ENCODE measurements around the gene TRPM1. TPM values are rescaled to one million over a fixed set of nuclear protein-coding genes. Genes with fewer than 3 reads are reported as not detected.

The TRPM1 gene
- total RNA-seq, 4 donors from 2014 or later = not detected

DNA sequence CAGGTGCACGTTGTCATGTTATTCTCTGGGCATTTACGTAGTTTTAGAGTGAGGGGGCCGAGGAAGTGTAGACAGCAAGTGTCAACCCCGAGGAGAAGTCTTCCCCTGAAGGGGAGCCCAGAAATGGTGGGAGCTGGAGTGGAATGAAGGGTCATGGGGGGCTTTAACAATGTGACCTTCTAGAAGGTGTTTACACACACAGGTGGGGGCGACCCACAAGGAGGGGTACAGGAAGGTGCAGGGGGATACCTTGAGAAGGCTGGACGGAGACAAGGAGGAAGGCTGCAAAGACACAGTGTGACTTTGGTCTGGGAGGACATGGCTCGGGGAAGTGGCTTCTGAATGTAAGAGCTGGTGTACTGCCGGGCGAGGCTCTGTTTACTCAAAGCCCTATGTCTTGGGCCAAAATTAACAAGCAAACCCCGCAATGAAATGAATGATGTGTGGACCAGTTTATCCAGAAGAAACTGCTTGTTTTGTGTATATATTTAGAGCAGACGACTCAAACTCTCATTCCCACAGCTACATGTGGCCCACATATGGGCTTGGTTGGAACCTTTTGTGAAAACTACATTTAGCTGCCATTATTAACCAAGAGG lies 18.7 kb downstream of the TRPM1 start:
- no peaks in the 10 kb centered on the region for H3K9me3 ChIP-seq
- peaks cover 3 to 10% (median 7%) of the 10 kb centered on the region in 4 donors for H3K4me1 ChIP-seq
- H3K27ac ChIP-seq (replicated peaks in 1 of 4) = no peak overlapping the region
- intact Hi-C loops (cut with DNase I) = no loop called here
- H3K36me3 ChIP-seq = no peaks in the 10 kb centered on the region
- H3K4me3 ChIP-seq = no peak overlapping the region
- no peak for DNase-seq (ENCODE audit: extremely low spot score)
- H3K27me3 ChIP-seq = peaks cover 0 to 45% (median 0%) of the 10 kb centered on the region in 4 donors
- no peak for TF ChIP-seq POLR2AphosphoS5 (IDR thresholded peaks at IDR 0.05)
- no peak for TF ChIP-seq CTCF (IDR thresholded peaks at IDR 0.05)
- TF ChIP-seq EP300 (IDR thresholded peaks at IDR 0.05) = no peak
- TF ChIP-seq POLR2A (IDR thresholded peaks at IDR 0.05; ENCODE audit: low read depth) = no peak
- WGBS = 76% methylated on average over 11 of the region's 11 CpGs

DNA sequence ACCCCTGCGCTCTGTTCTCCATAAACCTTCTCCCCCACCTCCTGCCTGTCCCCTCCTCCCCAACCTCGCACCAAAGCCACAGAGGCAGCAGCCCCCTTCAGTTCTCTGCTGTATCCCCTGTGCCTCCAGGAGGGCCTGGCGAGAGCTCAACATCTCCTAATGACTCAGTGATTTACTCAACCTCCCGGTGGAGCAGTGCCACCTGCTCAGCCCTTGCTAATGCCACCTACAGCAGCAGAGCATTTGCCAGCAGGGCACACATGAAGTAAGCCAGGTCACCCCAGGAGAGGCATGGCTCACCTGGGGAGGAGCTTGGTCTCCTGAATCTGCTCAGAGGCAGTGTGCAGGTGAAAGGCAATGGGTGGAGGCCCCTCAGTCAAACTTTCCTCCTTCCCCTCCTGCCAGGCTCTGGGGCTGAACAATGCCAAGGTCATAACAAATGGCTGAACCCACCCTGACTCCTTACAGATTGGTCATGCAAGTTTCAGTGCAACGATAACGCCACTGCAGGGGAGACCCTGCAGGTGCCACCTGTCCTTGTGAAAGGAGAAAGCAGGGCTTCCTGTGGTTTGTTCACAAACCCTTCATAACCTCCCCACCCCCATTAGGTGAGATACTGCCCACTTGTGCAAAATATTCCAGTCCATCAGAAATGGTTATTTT lies 19.8 kb downstream of the TRPM1 start:
- Histone ChIP-seq H3K36me3 (no peaks in the 10 kb centered on the region), H3K27me3 (peaks cover 0 to 52% (median 0%) of the 10 kb centered on the region in 4 donors), H3K9me3 (no peaks in the 10 kb centered on the region), H3K4me3 (no peak overlapping the region), H3K4me1 (peaks cover 3 to 10% (median 7%) of the 10 kb centered on the region in 4 donors), H3K27ac (replicated peaks in 1 of 4) (no peak overlapping the region)
- 84% methylated on average over 6 of the region's 6 CpGs for WGBS
- DNase-seq (ENCODE audit: extremely low spot score) = no peak
- TF ChIP-seq POLR2AphosphoS5 (IDR thresholded peaks at IDR 0.05) = no peak
- TF ChIP-seq EP300 (IDR thresholded peaks at IDR 0.05) = no peak
- TF ChIP-seq CTCF (IDR thresholded peaks at IDR 0.05) = no peak
- TF ChIP-seq POLR2A (IDR thresholded peaks at IDR 0.05; ENCODE audit: low read depth) = no peak
- intact Hi-C loops (cut with DNase I) = no loop called here

- no peak for DNase-seq (ENCODE audit: extremely low spot score)
- 51% methylated on average over 11 of the region's 11 CpGs for WGBS
- intact Hi-C loops (cut with DNase I) = no loop called here
- no peak for TF ChIP-seq EP300 (IDR thresholded peaks at IDR 0.05)
- no peak for TF ChIP-seq POLR2AphosphoS5 (IDR thresholded peaks at IDR 0.05)
- no peak for TF ChIP-seq CTCF (IDR thresholded peaks at IDR 0.05)
- TF ChIP-seq POLR2A (IDR thresholded peaks at IDR 0.05; ENCODE audit: low read depth) = no peak
- Histone ChIP-seq H3K27me3 (peaks cover 0 to 51% (median 0%) of the 10 kb centered on the region in 4 donors), H3K9me3 (no peaks in the 10 kb centered on the region), H3K4me3 (peak overlapping the region; percentile 24 to 46 (median 35)), H3K27ac (replicated peaks in 1 of 4) (no peak overlapping the region), H3K36me3 (no peaks in the 10 kb centered on the region), H3K4me1 (peaks cover 3 to 10% (median 7%) of the 10 kb centered on the region in 4 donors)
Measured at GRCh38 chr15:31081056-31081455, 20.5 kb downstream of the TRPM1 start.

DNA sequence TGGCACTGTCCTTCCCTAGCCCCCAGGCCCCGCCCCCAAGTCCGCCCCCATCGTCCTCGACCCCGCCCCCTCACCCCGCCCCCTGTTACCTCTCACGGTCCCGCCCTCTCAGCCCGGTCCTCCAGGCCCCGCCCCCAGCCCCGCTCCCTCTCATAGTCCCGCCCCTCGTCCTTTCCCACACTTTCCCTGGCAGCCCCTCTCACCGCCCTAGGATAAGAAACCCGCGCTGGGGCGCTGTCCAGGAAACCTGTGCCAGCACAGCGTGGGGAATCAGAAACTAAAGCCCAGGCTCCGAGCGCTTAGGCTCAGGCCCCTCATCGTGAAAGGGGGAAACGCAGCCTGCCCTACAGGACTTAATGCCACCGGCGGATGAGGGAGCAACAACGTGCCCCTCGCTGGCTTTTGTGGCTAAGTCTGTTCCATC lies 20.9 kb downstream of the TRPM1 start:
- Histone ChIP-seq H3K27me3 (peaks cover 0 to 50% (median 0%) of the 10 kb centered on the region in 4 donors), H3K36me3 (no peaks in the 10 kb centered on the region), H3K4me1 (peaks cover 3 to 10% (median 7%) of the 10 kb centered on the region in 4 donors), H3K9me3 (no peaks in the 10 kb centered on the region), H3K4me3 (peak overlapping the region; percentile 24 to 46 (median 35)), H3K27ac (replicated peaks in 1 of 4) (no peak overlapping the region)
- DNase-seq (ENCODE audit: extremely low spot score) = no peak
- TF ChIP-seq CTCF (IDR thresholded peaks at IDR 0.05) (no peak), POLR2AphosphoS5 (IDR thresholded peaks at IDR 0.05) (no peak), POLR2A (IDR thresholded peaks at IDR 0.05; ENCODE audit: low read depth) (no peak), EP300 (IDR thresholded peaks at IDR 0.05) (no peak)
- 29% methylated on average over 13 of the region's 26 CpGs for WGBS
- intact Hi-C loops (cut with DNase I) = no loop called here
